Upper lobe of left lung (tissue), 6 donors: ENCODE results near the gene MUC6. TPM values are rescaled to one million over a fixed set of nuclear protein-coding genes. Genes with fewer than 3 reads are reported as not detected.

Experiments
- ATAC-seq, 2 donors: fragments of 200-7000 bp; cut with Tn5 transposase; one replicate each; pipeline ENCODE4 v1.9.1; 2022; ENCODE audit warnings: mild to moderate bottlenecking in 2 of 2, moderate library complexity in 2 of 2; ENCODE audit not compliant: low FRiP score in 2 of 2
- DNase-seq, 2 donors: peaks; one replicate each; pipeline ENCODE4 v3.0.0-alpha.2; 2019 to 2020
- H3K27ac ChIP-seq, 4 donors: fragments of 200-600 bp; sonication (generic); one replicate each; pipeline ENCODE4 v1.5.1; 2016 to 2019
- H3K27me3 ChIP-seq, 4 donors: fragments of 200-600 bp; sonication (generic); one replicate each; pipeline ENCODE4 v1.5.1; 2017 to 2019
- H3K36me3 ChIP-seq, 4 donors: fragments of 200-600 bp; sonication (generic); one replicate each; pipeline ENCODE4 v1.5.1; 2016 to 2019
- H3K4me1 ChIP-seq, 4 donors: fragments of 200-600 bp; sonication (generic); one replicate each; pipeline ENCODE4 v1.5.1; 2018 to 2019
- H3K4me3 ChIP-seq, 4 donors: fragments of 200-600 bp; sonication (generic); one replicate each; pipeline ENCODE4 v1.5.1; 2017 to 2019; ENCODE audit warnings: mild to moderate bottlenecking in 2 of 4, moderate library complexity in 1 of 4
- H3K9me3 ChIP-seq, 4 donors: fragments of 200-600 bp; sonication (generic); one replicate each; pipeline ENCODE4 v1.5.1; 2018 to 2019
- CTCF ChIP-seq, 6 experiments: fragments of 450-650 bp in 4 of 6; fragments of 200-600 bp in 2 of 6; sonication (generic) in 2 of 6; IDR thresholded peaks; one replicate each; pipeline ENCODE4 v1.5.1; 2016 to 2019; ENCODE audit warnings: antibody characterized with exemption in 6 of 6
- EP300 ChIP-seq, 4 donors: sonication (generic); formaldehyde crosslinking; IDR thresholded peaks; one replicate each; pipeline ENCODE4 v1.5.1; 2017; ENCODE audit warnings: antibody characterized with exemption in 4 of 4, control low read depth in 2 of 4
- POLR2A ChIP-seq, 4 donors: fragments of 450-650 bp; IDR thresholded peaks; one replicate each; pipeline ENCODE4 v1.5.1; 2016 to 2017; ENCODE audit warnings: antibody characterized with exemption in 4 of 4, mild to moderate bottlenecking in 2 of 4
- POLR2AphosphoS5 ChIP-seq, 2 donors: sonication (generic); formaldehyde crosslinking; IDR thresholded peaks; one replicate each; pipeline ENCODE4 v1.5.1; 2017; ENCODE audit warnings: antibody characterized with exemption in 2 of 2
- WGBS, 2 donors: methylation state at CpG; one replicate each; pipeline ENCODE4 v1.1.5; 2017 to 2018; 5-methylcytosine and 5-hydroxymethylcytosine counted together
- total RNA-seq, 6 donors: library from RNA; depleted of rRNA in 4 of 6; stranded (reverse); fragments of >200 nt in 4 of 6; gene quantifications; one replicate each; pipeline versions ENCODE4 v1.1.0 to v1.2.1, GENCODE V29; 2016 to 2021
- donor health status: DM: no; HTN: no; CAD: no; lungs with moderate emphysema.
- donor health status: DM: no; HTN: yes; CAD: no; lungs with severe emphysema.

The MUC6 gene
- total RNA-seq, 6 donors from 2014 or later, result 0.06 to 4.2 (median 0.51) TPM; not detected in 3

GRCh38 chr11:1072116-1072820 lies 35.8 kb upstream of the MUC6 start:
- H3K4me1 ChIP-seq, result peaks cover 9 to 15% (median 13%) of the 10 kb centered on the region in 4 donors
- no peak overlapping the region for H3K27ac ChIP-seq
- DNase-seq, result no peak
- no peak overlapping the region for H3K4me3 ChIP-seq
- H3K27me3 ChIP-seq, result no peaks in the 10 kb centered on the region
- no peaks in the 10 kb centered on the region for H3K36me3 ChIP-seq
- WGBS, 2 donors, result 68 to 72% methylated on average over 11 to 17 of the region's 18 CpGs
- ATAC-seq, result no peak
- TF ChIP-seq EP300 (IDR thresholded peaks at IDR 0.05) (no peak), CTCF (IDR thresholded peaks at IDR 0.05) (no peak), POLR2AphosphoS5 (IDR thresholded peaks at IDR 0.05) (no peak), POLR2A (IDR thresholded peaks at IDR 0.05) (no peak)
- no peaks in the 10 kb centered on the region for H3K9me3 ChIP-seq

GRCh38 chr11:1071571-1072115 lies 35.1 kb upstream of the MUC6 start:
- H3K27ac ChIP-seq, result no peak overlapping the region
- no peak overlapping the region for H3K4me3 ChIP-seq
- no peaks in the 10 kb centered on the region for H3K9me3 ChIP-seq
- ATAC-seq (no peak), DNase-seq (peak in 1 of 2 donors; percentile 64)
- peaks cover 9 to 15% (median 13%) of the 10 kb centered on the region in 4 donors for H3K4me1 ChIP-seq
- H3K27me3 ChIP-seq, result no peaks in the 10 kb centered on the region
- no peaks in the 10 kb centered on the region for H3K36me3 ChIP-seq
- WGBS, 2 donors, result 79 to 91% methylated on average over 14 to 21 of the region's 21 CpGs
- no peak for TF ChIP-seq POLR2AphosphoS5 (IDR thresholded peaks at IDR 0.05)
- TF ChIP-seq CTCF (IDR thresholded peaks at IDR 0.05), result no peak
- no peak for TF ChIP-seq EP300 (IDR thresholded peaks at IDR 0.05)
- TF ChIP-seq POLR2A (IDR thresholded peaks at IDR 0.05), result no peak

- no peak for ATAC-seq
- Histone ChIP-seq H3K9me3 (no peaks in the 10 kb centered on the region), H3K4me3 (no peak overlapping the region), H3K4me1 (peaks cover 9 to 15% (median 13%) of the 10 kb centered on the region in 4 donors), H3K36me3 (no peaks in the 10 kb centered on the region), H3K27me3 (no peaks in the 10 kb centered on the region), H3K27ac (no peak overlapping the region)
- 82 to 85% methylated on average over 4 to 9 of the region's 9 CpGs for WGBS, 2 donors
- DNase-seq, result no peak
- TF ChIP-seq POLR2A (IDR thresholded peaks at IDR 0.05) (no peak), POLR2AphosphoS5 (IDR thresholded peaks at IDR 0.05) (no peak), CTCF (IDR thresholded peaks at IDR 0.05) (no peak), EP300 (IDR thresholded peaks at IDR 0.05) (no peak)
Observed at GRCh38 chr11:1070594-1071462, 34.3 kb upstream of the MUC6 start.

GRCh38 chr11:1069740-1070139 lies 33.2 kb upstream of the MUC6 start:
- H3K4me3 ChIP-seq, result no peak overlapping the region
- H3K27ac ChIP-seq, result no peak overlapping the region
- H3K27me3 ChIP-seq, result no peaks in the 10 kb centered on the region
- ATAC-seq, result no peak
- H3K36me3 ChIP-seq, result no peaks in the 10 kb centered on the region
- TF ChIP-seq POLR2AphosphoS5 (IDR thresholded peaks at IDR 0.05), result no peak
- no peak for TF ChIP-seq CTCF (IDR thresholded peaks at IDR 0.05)
- TF ChIP-seq EP300 (IDR thresholded peaks at IDR 0.05), result no peak
- no peak for TF ChIP-seq POLR2A (IDR thresholded peaks at IDR 0.05)
- no peaks in the 10 kb centered on the region for H3K9me3 ChIP-seq
- no peak for DNase-seq
- peaks cover 9 to 15% (median 13%) of the 10 kb centered on the region in 4 donors for H3K4me1 ChIP-seq
